GM19467 (cell line): ENCODE measurements around the gene SKIC8.
"Not testable (repeated sequence)": the region's sequence is repeated elsewhere in the genome, so short reads cannot be mapped to it uniquely, and the experiment has no call there.

Experiments used
- ATAC-seq: cut with Tn5 transposase; IDR thresholded peaks from one replicate; pipeline ENCODE4 v1.9.1; 2021; ENCODE audit warnings: mild to moderate bottlenecking, moderate library complexity; ENCODE audit not compliant: unreplicated experiment

SKIC8 gene

DNA sequence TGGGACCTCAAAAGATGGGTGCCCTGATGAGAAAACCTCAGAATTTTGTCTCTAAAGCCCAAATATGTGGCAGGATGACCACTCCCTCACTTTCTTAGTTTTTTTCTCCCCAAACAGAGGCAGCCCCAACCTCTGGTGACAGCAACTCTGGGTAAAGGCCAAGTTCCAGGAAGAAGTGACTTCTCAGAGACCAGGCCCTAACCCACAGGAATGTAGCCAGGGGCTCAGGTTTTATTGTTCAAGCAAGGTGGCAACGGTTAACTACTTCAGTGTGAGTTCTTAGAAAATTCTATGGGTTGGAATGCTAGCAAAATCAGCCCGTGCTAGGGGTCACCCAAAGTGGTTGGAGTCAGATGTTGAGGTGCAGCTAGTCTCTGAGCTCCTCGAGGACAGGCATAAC is 40.2 kb downstream of the SKIC8 start:
- no peak for ATAC-seq

DNA sequence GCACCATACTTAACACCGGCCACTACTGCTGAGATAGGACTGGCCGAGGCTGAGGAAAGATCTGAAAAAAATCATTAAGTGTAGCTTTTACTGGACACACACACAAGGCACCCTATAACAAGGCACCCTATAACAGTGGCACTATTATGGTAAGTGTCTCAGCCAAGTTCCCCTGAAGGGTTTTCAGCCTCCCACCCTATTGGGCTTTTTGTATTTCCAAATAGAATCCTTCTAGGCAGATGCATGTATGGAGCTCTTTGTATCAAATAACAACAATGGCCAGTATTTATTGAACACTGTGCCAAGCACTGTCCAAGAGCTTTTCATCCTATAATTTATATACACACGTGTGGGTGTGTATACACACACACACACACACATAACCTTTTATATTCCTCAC is 41.7 kb downstream of the SKIC8 start:
- no peak for ATAC-seq

- no peak for ATAC-seq
These were observed 43.4 kb downstream of the SKIC8 start for GRCh38 chr15:78256044-78256437.

GRCh38 chr15:78255421-78256043 is 43.9 kb downstream of the SKIC8 start:
- ATAC-seq, result no peak

GRCh38 chr15:78251136-78251535 is 48.3 kb downstream of the SKIC8 start:
- ATAC-seq, result no peak

DNA sequence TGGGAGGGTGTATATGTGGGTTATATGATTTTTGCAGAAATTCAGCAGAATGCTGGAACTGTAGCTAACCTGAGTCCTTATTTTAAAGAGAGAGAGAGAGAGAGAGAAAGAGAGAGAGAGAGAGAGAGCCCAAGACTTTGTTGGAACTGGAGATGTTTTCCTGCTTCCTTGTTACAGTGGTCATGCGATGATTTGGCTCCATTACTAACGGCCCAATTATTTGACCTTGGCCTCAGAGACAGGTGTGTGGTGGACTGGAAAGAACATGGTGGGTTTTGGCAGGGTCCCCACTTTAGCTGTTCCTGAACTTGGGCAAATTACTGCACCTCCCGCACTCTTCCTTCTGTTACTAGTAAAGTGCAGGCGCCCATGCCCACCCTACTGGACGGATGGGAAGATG is 50.3 kb downstream of the SKIC8 start:
- ATAC-seq, result no peak

- ATAC-seq, result no peak
These were observed 51.5 kb downstream of the SKIC8 start for GRCh38 chr15:78247911-78248310.

- ATAC-seq, result not testable (repeated sequence)
These were observed 53.3 kb downstream of the SKIC8 start for GRCh38 chr15:78245976-78246620.

GRCh38 chr15:78245392-78245791 is 54.0 kb downstream of the SKIC8 start:
- not testable (repeated sequence) for ATAC-seq

- no peak for ATAC-seq
These were observed 54.5 kb downstream of the SKIC8 start for GRCh38 chr15:78244893-78245292.

GRCh38 chr15:78244101-78244500 is 55.3 kb downstream of the SKIC8 start:
- ATAC-seq, result no peak

DNA sequence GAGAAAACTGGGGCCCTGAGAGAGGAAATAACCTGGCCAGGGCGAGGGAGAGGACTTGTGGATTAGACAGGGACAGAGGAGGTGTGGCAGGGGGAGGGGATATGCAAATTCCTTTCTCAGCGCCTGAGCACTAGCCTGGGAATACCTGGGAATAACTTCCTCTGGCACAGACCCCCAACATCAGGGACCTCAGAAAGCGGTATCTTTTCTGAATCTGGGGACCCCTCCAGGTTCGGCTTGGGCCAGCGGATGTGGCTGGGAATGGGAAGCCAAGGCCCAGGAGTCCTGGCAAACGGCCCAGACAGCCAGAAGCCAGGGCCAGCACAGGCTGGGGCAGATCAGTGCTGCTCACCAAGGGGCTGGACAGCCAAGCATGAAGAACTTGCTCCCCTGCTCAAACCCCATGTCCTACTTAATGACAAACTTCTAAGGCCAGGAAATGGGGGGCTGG is 55.9 kb downstream of the SKIC8 start:
- no peak for ATAC-seq

GRCh38 chr15:78243058-78243457 is 56.4 kb downstream of the SKIC8 start:
- ATAC-seq, result no peak

GRCh38 chr15:78242128-78242527 is 57.3 kb downstream of the SKIC8 start:
- no peak for ATAC-seq

DNA sequence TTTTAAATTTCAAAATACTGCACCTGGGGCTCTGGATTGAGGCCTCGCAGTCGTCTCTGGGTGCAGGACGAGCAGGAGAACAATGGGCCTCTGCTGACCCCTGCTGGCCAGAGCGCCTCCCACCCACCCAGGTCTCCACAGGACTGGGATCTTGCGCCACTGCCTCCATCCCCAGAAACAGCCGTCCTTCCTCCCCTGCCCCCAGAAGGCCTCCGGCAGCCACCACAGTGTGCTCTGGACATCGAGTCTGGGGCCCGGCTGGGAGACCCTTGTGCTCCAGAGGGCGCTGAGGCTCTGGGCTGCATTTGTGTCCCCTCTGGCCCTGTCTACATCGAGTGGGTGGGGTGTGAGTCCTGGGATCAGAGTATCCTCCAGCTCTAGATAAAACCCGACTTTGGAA is 58.4 kb downstream of the SKIC8 start:
- ATAC-seq, result no peak

- no peak for ATAC-seq
These were observed 59.6 kb downstream of the SKIC8 start for GRCh38 chr15:78239811-78240210.

- no peak for ATAC-seq
These were observed 62.3 kb downstream of the SKIC8 start for GRCh38 chr15:78237146-78237545.

DNA sequence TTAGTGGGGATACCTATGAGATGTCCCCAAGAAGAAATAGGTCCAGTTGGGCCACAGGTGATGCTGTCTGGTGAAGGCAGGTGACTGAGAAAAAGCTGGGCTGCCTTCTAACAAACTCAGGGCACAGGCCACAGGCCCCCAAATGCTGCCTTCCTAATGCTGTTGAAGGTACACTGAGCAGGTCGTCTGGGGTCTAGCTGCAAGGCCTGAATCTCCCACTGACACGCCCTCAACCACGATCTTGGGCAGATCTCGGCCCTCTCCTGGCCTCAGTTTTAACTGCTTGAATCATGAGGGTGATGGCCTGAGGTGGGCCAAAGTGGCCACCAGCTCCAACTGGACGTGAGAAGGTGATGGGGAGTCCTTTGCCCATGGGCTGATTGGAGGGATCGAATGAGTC is 62.9 kb downstream of the SKIC8 start:
- no peak for ATAC-seq

GRCh38 chr15:78234515-78235040 is 64.8 kb downstream of the SKIC8 start, which contains the start of gene ACSBG1:
TSS of gene ACSBG1 (minus strand) at chr15:78234565. CDS start at chr15:78234501, 64 bp downstream.
- no peak for ATAC-seq

DNA sequence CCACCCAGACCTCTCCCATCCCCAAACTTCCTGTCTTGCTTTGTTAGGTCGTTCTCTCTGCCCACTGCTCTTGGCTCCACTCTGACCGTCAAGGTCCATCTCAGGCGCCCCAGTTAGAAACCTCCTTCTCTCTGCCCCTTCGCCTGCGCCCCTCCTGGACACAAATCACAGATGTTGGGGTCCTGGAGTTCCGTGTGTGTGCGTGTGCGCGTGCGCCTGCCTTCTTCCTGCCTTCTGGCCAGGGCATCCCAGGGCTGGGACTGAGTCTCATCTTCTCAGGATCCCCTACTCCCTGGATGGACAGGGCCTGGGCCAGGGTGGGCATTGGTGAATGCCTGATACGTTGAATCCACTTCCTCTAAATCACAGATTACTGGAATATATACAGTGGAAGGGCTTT is 65.9 kb downstream of the SKIC8 start:
- ATAC-seq, result no peak
